Measurements from ENCODE around the gene WDR1. TPM values are rescaled to one million over a fixed set of nuclear protein-coding genes. Genes with fewer than 3 reads are reported as not detected.
A peak's percentile ranks its signal among the peaks of the same experiment; 100 is the strongest.

The WDR1 gene
- polyA plus RNA-seq, 3 donors, result 206 to 251 (median 243) TPM

GRCh38 chr4:10098780-10099160 is 17.8 kb downstream of the WDR1 start:
- Histone ChIP-seq H3K79me2 (ENCODE audit: insufficient read depth, low read length) (peaks cover 84% of the 10 kb centered on the region), H4K20me1 (ENCODE audit: insufficient read depth, low read length) (peaks cover 100% of the 10 kb centered on the region), H3K4me3 (replicated peaks in 1 of 3; ENCODE audit: low read depth in 2 of 3, low read length in 3 of 3) (no peak overlapping the region), H3K27me3 (ENCODE audit: control insufficient read depth in 2 of 2, insufficient read depth in 2 of 2, low read length in 2 of 2) (no peaks in the 10 kb centered on the region), H3K9me3 (replicated peaks in 1 of 2; ENCODE audit: control insufficient read depth in 1 of 2, insufficient read depth in 1 of 2, low read length in 2 of 2) (no peaks in the 10 kb centered on the region), H3K36me3 (replicated peaks in 1 of 2; ENCODE audit: control insufficient read depth in 1 of 2, insufficient read depth in 2 of 2, low read length in 2 of 2) (peaks cover 73 to 86% of the 10 kb centered on the region in 2 donors), H3K4me1 (ENCODE audit: control insufficient read depth in 1 of 2, insufficient read depth in 2 of 2, low read length in 2 of 2) (peaks cover 74 to 85% of the 10 kb centered on the region in 2 donors), H3K4me2 (replicated peaks; ENCODE audit: extremely low read depth, low read length, poor library complexity, severe bottlenecking) (no peak overlapping the region), H3K9ac (ENCODE audit: insufficient read depth, low read length, poor library complexity, severe bottlenecking) (no peak overlapping the region), H2AFZ (ENCODE audit: insufficient read depth, low read depth, low read length, poor library complexity, severe bottlenecking) (no peak overlapping the region), H3K27ac (ENCODE audit: low read depth in 1 of 2, low read length in 2 of 2) (peak overlapping the region in 1 of 2 donors; percentile 98)
- WGBS (ENCODE audit: insufficient coverage), result 50% methylated on average over 2 of the region's 12 CpGs
- H3K27me3 Mint-ChIP-seq (ENCODE audit: low read depth in 3 of 3), result peaks cover 0 to 1% (median 0%) of the 10 kb centered on the region in 3 donors
- intact Hi-C loops (cut with micrococcal nuclease), result no loop called here
- no peak for TF ChIP-seq CTCF (IDR thresholded peaks at IDR 0.05)
- no peak overlapping the region for H3K4me3 Mint-ChIP-seq
- no peaks in the 10 kb centered on the region for H3K9me3 Mint-ChIP-seq
- DNase-seq, result peak; percentile 22 to 75 (median 38)
- peaks cover 88% of the 10 kb centered on the region for H3K4me1 Mint-ChIP-seq
- peak overlapping the region in 6 of 7 donors; percentile 19 to 82 (median 76) for H3K27ac Mint-ChIP-seq
- peaks cover 82 to 98% of the 10 kb centered on the region in 2 donors for H3K36me3 Mint-ChIP-seq

GRCh38 chr4:10097906-10098779 is 18.5 kb downstream of the WDR1 start:
- H3K27ac Mint-ChIP-seq, result peak overlapping the region; percentile 25 to 98 (median 90)
- intact Hi-C loops (cut with micrococcal nuclease), result no loop called here

More at GRCh38 chr4:10097906-10098779, 18.5 kb downstream of the WDR1 start:
- peaks cover 100% of the 10 kb centered on the region for H4K20me1 ChIP-seq (ENCODE audit: insufficient read depth, low read length)
- no peak for TF ChIP-seq CTCF (IDR thresholded peaks at IDR 0.05)
- H3K79me2 ChIP-seq (ENCODE audit: insufficient read depth, low read length), result peaks cover 84% of the 10 kb centered on the region
- H3K4me3 Mint-ChIP-seq, result no peak overlapping the region
- WGBS (ENCODE audit: insufficient coverage), result 94% methylated on average over 7 of the region's 9 CpGs
- peaks cover 0 to 1% (median under 1%) of the 10 kb centered on the region in 3 donors for H3K27me3 Mint-ChIP-seq (ENCODE audit: low read depth in 3 of 3)
- H3K9ac ChIP-seq (ENCODE audit: insufficient read depth, low read length, poor library complexity, severe bottlenecking), result no peak overlapping the region
- no peaks in the 10 kb centered on the region for H3K9me3 ChIP-seq (replicated peaks in 1 of 2; ENCODE audit: control insufficient read depth in 1 of 2, insufficient read depth in 1 of 2, low read length in 2 of 2)
- H3K4me1 Mint-ChIP-seq, result peaks cover 92% of the 10 kb centered on the region
- DNase-seq, result no peak
- H3K9me3 Mint-ChIP-seq, result no peaks in the 10 kb centered on the region
- no peak overlapping the region for H3K4me2 ChIP-seq (replicated peaks; ENCODE audit: extremely low read depth, low read length, poor library complexity, severe bottlenecking)
- H3K27ac ChIP-seq (ENCODE audit: low read depth in 1 of 2, low read length in 2 of 2), result peak overlapping the region in 1 of 2 donors; percentile 98
- peaks cover 77 to 86% of the 10 kb centered on the region in 2 donors for H3K36me3 ChIP-seq (replicated peaks in 1 of 2; ENCODE audit: control insufficient read depth in 1 of 2, insufficient read depth in 2 of 2, low read length in 2 of 2)
- H3K4me1 ChIP-seq (ENCODE audit: control insufficient read depth in 1 of 2, insufficient read depth in 2 of 2, low read length in 2 of 2), result peaks cover 80 to 91% of the 10 kb centered on the region in 2 donors
- H2AFZ ChIP-seq (ENCODE audit: insufficient read depth, low read depth, low read length, poor library complexity, severe bottlenecking), result no peak overlapping the region
- peaks cover 83 to 99% of the 10 kb centered on the region in 2 donors for H3K36me3 Mint-ChIP-seq
- no peak overlapping the region for H3K4me3 ChIP-seq (replicated peaks in 1 of 3; ENCODE audit: low read depth in 2 of 3, low read length in 3 of 3)
- no peaks in the 10 kb centered on the region for H3K27me3 ChIP-seq (ENCODE audit: control insufficient read depth in 2 of 2, insufficient read depth in 2 of 2, low read length in 2 of 2)

All from CD14-positive monocyte (primary cell).